Hematopoietic multipotent progenitor cell treated with erythropoietin and hydrocortisone succinate and interleukin-3 and kit ligand, for 4 days (in vitro differentiated cells): Measurements from ENCODE around the gene IMMP2L.
"Not testable (repeated sequence)": the region's sequence is repeated elsewhere in the genome, so short reads cannot be mapped to it uniquely, and the experiment has no call there.

ENCODE experiments used
- DNase-seq: peaks from one replicate; pipeline ENCODE4 v3.0.0-alpha.2; 2015

Gene IMMP2L

GRCh38 chr7:111256391-111256790 is 305.9 kb downstream of the IMMP2L start:
- no peak for DNase-seq

DNA sequence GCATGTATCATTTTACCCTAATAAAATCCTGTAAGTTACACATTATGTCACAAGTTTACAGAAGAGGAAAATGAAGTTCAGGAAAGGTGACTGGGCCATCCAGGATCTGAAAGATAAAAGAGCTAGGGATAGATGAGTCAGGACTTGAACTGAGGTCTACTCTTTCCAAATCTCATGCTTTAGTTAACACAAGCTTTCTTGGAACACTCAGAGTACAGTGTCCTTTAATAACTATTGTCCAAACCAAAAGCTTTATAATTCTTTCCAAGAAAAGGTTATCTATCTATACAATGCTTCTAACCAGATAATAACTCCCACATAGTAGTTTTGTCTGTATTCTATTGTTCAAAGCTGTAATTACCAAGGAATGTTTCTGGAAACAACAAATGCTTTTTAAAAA is 306.7 kb downstream of the IMMP2L start:
- DNase-seq: no peak

- not testable (repeated sequence) for DNase-seq
These were observed 310.9 kb downstream of the IMMP2L start for GRCh38 chr7:111251365-111251764.

DNA sequence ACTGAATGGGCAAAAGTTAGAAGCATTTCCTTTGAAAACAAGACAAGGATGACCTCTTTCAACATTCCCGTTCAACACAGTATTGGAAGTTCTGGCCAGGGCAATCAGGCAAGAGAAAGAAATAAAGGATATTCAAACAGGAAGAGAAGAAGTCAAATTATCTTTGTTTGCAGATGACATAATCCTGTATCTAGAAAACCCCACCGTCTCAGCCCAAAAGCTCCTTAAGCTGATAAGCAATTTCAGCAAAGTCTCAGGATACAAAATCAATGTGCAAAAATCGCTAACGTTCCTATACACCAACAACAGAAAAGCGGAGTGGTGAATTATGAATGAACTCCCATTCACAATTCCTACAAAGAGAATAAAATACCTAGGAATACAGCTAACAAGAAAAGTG is 312.5 kb downstream of the IMMP2L start:
- not testable (repeated sequence) for DNase-seq

GRCh38 chr7:111242141-111242755 is 320.0 kb downstream of the IMMP2L start:
- no peak for DNase-seq

GRCh38 chr7:111240371-111240770 is 321.9 kb downstream of the IMMP2L start:
- DNase-seq: no peak

GRCh38 chr7:111239437-111239836 is 322.9 kb downstream of the IMMP2L start:
- DNase-seq: no peak

DNA sequence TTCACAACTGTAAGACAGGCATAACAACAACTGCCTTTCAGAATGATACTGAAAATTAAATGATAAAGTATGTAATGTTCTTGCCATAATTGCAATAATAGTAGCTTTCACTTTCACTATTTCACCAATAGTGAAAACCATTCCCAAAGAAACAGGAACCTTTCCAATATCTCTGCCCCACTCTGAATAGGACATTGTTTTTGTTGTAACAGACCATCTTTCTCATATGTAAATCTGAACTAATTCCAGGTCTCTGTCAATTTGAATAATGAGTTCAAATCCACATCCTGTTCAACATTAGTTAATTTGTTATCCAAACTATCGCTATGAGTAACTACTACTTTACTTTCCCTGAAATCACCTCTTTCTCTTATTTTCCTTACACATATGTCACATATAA is 323.4 kb downstream of the IMMP2L start:
- DNase-seq: no peak

DNA sequence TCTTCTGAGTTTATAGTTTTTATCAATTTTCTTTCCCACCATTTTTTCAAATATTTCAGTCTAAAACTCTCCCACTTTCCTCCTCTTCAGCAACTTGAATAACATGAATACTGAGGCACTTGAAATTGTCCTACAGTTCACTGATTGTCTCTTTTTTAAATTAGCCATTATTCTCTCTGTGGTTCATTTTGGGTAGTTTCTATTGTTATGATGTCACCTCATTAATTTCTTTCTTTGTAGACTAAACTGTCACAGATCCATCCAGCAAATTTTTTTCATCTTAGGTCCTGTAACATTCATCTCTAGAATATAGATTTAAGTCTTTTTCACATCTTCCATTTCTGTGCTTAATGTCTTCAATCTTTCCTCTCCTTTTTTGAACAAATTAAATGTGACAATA is 326.6 kb downstream of the IMMP2L start:
- no peak for DNase-seq

DNA sequence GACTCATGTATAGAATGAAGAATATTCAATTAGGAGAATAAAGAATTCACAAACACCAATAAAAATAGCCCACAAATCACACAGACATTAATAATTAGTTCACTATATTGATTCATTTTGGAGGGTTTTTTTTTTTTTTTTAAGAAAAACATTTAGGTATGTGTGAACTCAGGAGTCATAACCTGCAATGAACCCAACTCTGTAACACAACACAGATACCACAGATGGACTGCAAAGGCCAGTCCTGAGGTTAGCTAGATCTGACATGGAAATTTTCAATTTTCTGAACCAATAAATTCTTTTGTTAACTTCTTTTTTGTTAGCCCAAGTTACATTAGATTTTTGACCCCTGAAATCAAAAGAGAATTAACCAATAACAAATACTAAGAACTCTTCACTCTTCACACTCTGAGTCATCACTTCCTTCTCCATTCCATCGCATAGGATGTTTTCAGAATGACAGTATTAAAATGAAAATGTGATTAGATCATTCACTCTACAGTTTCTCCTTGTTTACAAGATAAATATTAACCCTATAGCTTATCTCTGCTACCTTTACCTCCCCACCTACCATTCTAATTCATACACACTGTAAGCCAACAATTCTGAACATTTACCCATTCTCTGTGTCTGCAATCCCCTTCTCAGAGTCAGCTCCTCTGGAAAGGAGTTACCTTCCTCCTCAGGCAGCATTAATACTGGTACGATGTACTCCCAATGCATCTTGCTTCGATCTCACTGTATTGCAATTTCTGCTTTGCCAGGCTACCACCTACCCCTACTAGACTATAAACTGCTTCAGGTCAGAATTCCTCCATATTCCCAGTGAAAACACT is 329.8 kb downstream of the IMMP2L start:
- peak; percentile 42 for DNase-seq

DNA sequence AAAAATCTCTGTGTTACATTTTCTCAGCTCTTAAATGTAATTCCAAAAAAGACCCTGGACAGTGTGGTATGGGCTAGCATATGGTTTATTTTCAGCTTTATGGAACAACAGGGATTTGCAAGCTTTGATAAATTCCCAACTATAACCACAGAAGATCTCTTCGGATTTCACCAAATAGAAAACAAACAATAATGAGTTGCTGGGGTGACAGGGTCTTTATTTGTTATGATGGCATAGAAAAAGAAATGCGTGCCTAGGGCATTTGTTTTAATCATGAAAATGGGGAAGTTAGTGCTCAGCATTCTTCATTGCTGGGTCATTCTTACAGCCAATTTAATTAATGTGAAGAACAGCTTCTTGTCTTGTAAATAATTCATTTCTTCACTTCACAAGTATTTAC is 332.4 kb downstream of the IMMP2L start:
- peak; percentile 57 for DNase-seq

DNA sequence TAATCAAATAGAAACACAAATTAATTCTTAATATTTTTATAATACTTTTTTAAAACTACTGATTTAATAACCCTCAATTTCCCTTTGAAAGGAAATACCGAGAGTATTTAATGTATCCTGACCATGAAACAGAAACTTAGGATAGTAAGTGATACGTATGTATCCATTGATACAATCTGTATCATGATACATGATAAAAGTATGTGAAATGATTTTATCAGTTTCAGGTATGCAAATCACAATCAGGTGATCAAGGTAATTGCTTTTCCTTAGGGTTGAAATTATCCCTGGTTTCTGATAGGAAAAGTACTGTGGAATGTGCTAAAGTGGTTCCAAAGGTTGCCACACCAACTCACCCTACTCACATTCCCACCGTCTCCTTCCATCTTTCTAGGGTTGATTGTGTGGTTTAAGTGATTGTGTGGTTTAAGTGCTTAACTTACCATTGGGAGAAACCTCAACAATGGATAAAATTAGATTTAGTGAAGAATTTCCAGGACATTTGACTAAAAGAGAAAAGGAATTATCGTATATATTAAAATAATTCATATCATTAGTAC is 333.0 kb downstream of the IMMP2L start:
- DNase-seq: no peak

DNA sequence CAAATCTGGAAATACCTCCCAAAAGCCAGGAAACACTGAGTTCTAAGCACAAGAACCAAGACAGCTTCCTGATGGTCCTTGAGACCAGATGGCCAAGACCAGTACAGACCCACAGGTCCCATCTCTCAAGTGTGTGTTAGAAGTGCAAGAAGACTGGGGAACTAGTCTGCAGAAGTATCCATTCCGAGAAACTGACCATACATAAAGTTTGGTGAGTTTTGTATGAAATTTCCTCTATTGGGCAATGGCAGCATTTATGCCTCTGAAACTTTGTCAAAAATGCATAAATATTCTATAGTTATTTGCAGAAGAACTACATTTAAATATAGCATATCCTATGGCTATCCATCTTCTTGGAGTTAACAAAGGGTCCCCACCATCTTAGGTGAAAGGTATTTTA is 333.9 kb downstream of the IMMP2L start:
- DNase-seq: no peak

DNA sequence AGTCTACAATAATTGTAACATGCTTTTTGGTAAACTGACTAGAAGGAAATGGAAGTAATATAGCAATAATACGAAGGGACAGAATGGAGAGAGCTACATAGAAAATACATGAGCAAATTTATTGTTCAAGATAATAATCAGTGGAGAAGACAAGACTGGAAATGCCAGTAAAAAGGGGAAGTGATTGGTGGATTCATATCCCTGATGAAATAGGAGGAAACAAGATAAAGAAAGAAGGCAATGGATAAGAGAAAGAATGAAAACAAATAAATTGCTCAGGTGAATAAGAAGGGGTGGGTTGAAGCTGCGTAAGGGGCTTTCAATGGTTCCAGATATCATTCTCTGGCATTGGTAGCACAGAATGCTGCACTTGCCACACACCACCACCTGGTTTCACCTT is 335.5 kb downstream of the IMMP2L start:
- peak; percentile 25 for DNase-seq

- DNase-seq: no peak
These were observed 337.7 kb downstream of the IMMP2L start for GRCh38 chr7:111224354-111225231.

GRCh38 chr7:111223802-111224253 is 338.5 kb downstream of the IMMP2L start:
- DNase-seq: peak; percentile 84

DNA sequence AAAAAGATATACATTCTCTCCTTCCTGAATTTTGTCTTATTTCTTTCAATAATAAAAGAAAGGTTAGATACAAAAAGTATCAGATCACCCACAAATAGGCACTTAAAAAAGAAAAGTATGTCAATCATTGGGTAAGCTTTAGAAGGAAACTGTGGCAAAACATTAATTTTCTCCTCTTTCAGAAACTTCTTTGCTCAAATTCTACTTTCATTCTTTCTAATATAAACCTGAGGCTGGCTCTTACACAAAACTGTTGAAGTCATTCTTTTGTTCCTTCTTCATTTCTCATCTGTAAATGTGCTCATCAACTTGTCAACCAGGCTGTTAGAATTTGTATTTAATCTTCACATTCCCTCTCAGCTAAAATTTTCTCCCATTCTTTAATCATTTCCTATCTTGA is 346.7 kb downstream of the IMMP2L start:
- no peak for DNase-seq

- DNase-seq: no peak
These were observed 349.3 kb downstream of the IMMP2L start for GRCh38 chr7:111212857-111213523.

GRCh38 chr7:111210996-111211395 is 351.3 kb downstream of the IMMP2L start:
- DNase-seq: no peak

GRCh38 chr7:111210043-111210442 is 352.2 kb downstream of the IMMP2L start:
- no peak for DNase-seq

DNA sequence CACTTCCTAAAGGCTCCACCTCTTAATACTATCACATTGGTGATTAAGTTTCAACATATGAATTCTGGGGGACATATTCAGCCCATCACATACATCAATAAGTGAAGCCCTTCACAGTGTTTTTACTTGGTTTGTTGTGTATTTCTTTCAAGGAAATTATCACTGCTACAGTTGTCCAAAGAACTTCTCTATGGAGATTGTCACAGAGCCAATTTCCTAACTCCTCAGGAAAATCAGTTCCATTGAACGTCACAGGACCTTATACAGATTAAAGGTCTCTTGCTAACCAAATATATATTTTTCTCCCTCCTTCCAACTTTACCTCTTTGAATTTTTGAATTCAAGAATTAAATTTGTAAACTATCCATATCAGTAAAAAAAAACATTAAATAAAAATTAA is 357.0 kb downstream of the IMMP2L start:
- DNase-seq: no peak

GRCh38 chr7:111202321-111202720 is 360.0 kb downstream of the IMMP2L start:
- DNase-seq: no peak

DNA sequence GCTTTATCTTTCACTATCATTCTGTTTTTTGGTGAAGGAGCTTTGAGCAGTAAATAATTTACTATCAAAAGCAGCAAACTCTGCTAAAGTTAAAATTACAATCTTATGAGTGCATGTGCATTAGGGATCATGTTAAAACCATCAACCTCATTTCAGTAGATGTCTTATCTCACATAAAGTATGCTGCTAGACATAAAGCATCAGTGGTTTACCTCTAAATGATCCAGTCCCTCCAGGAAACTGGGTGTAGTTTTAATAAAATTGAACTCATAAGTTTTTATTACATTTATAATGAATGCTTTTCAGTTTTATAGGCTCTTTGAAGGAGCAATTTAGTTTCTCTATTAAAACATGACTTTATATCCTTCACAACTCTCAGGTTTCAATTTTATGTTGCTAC is 362.6 kb downstream of the IMMP2L start:
- DNase-seq: no peak
